Umbilical cord (tissue), 2 donors: ENCODE data around the gene SPON2. TPM values are rescaled to one million over a fixed set of nuclear protein-coding genes. Genes with fewer than 3 reads are reported as not detected.
A peak's percentile ranks its signal among the peaks of the same experiment; 100 is the strongest.

ENCODE experiments used
- DNase-seq: peaks from one replicate; pipeline ENCODE4 v3.0.0-alpha.2; 2015; ENCODE audit warnings: low spot score
- total RNA-seq: library from RNA; depleted of rRNA; stranded (reverse); fragments of >200 nt; gene quantifications from one replicate; pipeline ENCODE4 v1.2.3, GENCODE V29; 2014; ENCODE audit warnings: low replicate concordance; ENCODE audit not compliant: insufficient read depth

SPON2 gene
- total RNA-seq, 1 donor from 2014 or later: 84.3 TPM

GRCh38 chr4:1172971-1173757 is 781 bp upstream of the SPON2 start:
- DNase-seq: peak; percentile 93

DNA sequence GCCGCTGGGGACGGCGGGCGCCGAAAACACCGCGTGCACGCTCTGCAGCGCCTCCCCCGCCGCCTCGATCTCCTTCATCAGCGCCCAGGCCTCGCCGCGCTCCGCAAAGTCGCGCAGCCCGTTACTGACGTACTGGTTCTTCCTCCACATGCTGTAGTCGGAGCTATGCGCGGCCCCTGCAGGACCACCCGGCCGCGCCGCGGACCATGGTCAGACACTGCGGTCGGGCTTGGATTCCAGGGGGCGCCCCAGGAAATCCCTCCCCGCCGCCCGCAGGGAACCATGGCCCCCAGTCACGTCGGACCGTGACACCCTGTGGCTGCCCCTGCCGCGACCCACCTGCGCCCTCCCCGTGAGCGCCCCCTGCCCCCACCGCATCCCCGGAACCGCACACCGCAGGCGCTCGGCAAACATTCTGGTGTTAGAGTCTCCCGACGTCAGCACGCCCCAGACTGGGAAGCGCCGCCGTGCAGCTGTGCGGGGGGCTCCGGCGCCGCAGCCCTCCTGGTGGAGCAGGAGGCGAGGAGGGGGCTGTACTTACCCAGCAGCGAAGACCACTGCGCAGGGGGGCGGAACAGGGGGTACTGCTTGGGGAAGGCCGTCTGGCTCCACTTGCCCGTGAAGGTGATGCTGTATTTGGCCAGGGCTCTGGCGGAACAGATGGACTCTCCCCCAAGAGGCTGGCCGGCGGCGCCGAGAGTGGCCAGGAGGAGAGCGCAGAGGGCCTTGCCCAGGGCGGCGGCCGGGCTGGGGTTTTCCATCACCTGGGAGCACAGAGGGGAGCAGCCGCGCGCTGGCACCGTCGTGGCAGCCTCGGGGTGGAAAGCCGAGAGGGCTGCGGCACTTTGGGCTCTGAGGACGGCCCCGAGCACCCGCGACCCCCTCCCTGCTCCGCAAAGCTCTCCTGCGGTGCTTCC is 814 bp downstream of the SPON2 start:
- DNase-seq: no peak

DNA sequence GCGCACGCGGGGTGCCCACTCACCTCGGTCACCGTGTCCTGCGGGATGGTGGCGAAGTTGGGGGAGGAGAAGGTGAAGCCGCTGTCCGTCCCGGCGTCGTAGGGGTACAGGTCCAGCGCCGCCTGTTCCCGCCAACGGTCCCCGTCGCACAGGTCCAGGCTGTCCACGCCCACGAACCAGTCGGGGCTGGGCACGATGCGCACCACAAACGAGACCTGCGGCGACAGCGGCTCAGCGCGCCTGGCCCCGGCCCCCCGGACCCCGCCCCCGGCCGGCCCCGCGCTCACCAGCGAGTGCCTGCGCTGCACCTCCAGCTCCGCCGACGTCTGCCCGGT is 1.4 kb downstream of the SPON2 start:
- no peak for DNase-seq

DNA sequence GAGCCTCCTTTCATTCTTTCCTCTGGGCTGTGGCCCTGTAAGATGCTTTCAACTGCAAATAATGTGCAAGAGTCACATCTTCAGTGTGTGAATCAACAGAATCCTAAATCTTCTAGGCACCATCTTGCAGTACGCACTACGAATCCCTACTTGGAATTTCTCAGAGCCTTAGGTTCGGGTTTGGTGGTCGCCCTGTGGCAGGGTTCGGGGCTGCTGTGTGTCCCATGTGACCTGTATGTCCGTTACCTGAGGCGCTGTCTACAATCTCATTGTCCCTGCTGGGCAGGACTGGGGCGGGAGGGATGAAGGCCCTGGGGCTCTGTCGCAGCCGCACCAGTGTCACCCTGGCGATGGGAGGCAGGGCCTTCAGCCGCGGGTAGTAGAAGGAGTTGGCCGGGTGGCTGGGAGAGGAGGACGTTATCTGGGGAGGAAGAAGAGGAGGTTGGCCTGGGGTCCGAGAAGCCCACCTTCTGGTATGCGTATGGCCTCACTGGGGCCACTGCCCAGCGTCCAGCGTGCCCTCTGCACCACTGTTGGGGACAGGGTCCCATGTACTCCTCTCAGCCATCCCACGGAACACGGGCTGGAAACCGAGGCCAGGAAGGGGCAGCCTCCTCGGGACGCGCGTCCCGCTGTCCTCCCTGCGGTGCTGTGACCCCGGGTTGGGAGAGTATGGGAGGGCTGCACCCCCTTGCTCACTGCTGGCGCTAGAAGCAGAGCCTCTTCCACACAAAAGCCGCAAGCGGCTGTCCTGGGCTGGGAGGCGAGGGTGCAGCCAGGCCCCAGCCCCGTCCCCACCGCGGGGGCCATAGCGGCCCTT is 2.0 kb downstream of the SPON2 start:
- no peak for DNase-seq

DNA sequence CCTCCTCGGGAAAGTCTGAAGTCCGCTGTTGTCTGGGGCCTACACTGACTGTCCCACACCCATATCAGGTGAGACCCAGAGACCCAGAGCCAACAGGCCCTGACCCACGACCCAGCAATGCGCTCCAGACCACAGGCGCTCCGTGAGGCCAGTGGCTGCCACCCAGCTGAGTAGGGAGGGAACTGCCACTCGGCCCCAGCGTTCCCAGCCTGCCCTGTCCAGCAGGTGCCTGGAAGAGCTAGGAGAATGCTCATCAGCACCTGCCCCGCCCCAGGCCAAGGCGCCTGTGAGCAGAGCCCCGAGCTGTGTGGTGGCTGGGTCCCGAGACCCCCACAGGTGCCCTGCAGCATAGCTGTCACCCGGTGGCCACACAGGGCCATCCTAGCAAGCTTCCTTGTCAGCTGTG is 2.7 kb downstream of the SPON2 start:
- no peak for DNase-seq

- no peak for DNase-seq
Observed at GRCh38 chr4:1169171-1169671, 3.2 kb downstream of the SPON2 start.

GRCh38 chr4:1168191-1169101 is 3.9 kb downstream of the SPON2 start:
- DNase-seq: no peak

- DNase-seq: peak; percentile 78
Observed at GRCh38 chr4:1167244-1167949, 5.0 kb downstream of the SPON2 start.

- DNase-seq: no peak
Observed at GRCh38 chr4:1166509-1167243, 5.7 kb downstream of the SPON2 start.

GRCh38 chr4:1164956-1165545 is 7.3 kb downstream of the SPON2 start:
- no peak for DNase-seq

GRCh38 chr4:1164444-1164843 is 7.9 kb downstream of the SPON2 start:
- no peak for DNase-seq

GRCh38 chr4:1164040-1164439 is 8.3 kb downstream of the SPON2 start:
- no peak for DNase-seq

DNA sequence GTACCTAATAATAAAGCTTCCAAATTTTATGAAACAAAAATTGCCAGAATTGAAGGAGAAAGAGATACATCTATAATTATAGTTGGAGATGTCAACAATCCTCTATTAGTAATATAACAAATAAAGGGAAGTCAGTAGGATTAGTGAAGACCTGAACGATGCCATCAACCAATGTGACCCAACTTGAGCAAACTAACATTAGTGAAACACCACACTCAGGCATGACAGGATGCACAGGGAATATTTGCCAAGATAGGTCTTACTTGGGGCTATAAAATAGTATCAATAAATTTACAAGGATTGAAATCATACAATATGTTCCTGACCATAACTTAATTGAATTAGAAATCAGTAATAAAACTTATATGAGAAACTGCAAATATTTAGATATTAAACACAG is 12.0 kb downstream of the SPON2 start:
- no peak for DNase-seq

DNA sequence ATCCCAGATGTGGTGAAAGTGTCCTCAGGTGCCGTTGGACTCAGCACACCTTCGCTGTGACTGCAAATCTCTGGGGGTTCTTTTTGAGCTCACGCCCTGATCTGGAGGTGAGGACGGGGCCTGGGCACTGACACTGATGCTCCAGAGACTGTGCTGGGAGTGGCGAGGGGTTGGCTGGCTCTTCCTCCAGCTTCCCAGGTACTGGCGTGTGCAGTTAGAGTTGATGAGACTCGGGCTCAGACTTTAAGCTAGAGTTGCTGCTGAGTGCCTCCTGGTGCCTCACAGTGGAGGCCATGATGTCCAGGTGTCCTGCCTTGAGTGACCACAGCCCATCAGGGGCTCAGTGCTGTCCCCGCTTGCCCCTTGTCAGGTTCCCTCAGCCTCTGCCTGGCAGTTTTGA is 16.3 kb downstream of the SPON2 start:
- DNase-seq: no peak

DNA sequence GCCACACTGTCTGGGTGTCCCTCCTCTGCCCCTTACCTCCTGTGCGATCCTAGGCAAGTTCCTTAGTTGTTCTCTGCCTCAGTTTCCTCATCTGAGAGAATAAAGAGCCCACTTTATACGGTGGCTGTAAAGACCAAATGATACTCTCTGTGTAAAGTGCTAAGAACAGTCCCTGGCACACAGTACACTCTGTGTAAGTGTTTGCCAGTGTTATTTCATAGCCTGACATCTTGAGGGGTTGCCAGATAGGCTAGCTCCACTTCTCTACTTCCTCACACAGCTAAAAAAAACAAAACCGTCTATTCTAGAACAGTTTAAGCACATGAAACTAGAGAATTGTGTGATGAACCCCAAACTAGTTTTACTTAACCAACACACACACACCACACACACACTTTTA is 17.1 kb downstream of the SPON2 start:
- DNase-seq: no peak

GRCh38 chr4:1154523-1155182 is 17.7 kb downstream of the SPON2 start:
- DNase-seq: no peak

- no peak for DNase-seq
Observed at GRCh38 chr4:1154126-1154522, 18.3 kb downstream of the SPON2 start.

GRCh38 chr4:1153567-1154090 is 18.8 kb downstream of the SPON2 start:
- no peak for DNase-seq
